WTC11 (cell line): ENCODE measurements around the gene LLGL1. TPM values are rescaled to one million over a fixed set of nuclear protein-coding genes. Genes with fewer than 3 reads are reported as not detected.

Experiments used
- AR ChIP-seq: fragments of 250-450 bp; sonication (Bioruptor Pico); IDR thresholded peaks from 2 replicates; pipeline ENCODE4 v1.9.0; 2021; ENCODE audit warnings: mild to moderate bottlenecking
- CBFB ChIP-seq: sonication (generic); formaldehyde crosslinking; IDR thresholded peaks from 2 replicates; pipeline ENCODE4 v1.8.1; 2022; ENCODE audit warnings: mild to moderate bottlenecking, low read depth, missing genetic modification reagents
- CREB1 ChIP-seq: sonication (generic); formaldehyde crosslinking; IDR thresholded peaks from 2 replicates; pipeline ENCODE4 v1.8.0; 2023; ENCODE audit warnings: mild to moderate bottlenecking, missing genetic modification reagents
- CREM ChIP-seq: sonication (generic); formaldehyde crosslinking; IDR thresholded peaks from 2 replicates; pipeline ENCODE4 v1.8.1; 2022; ENCODE audit warnings: mild to moderate bottlenecking, missing genetic modification reagents, moderate library complexity
- ELF4 ChIP-seq: sonication (generic); formaldehyde crosslinking; IDR thresholded peaks from 2 replicates; pipeline ENCODE4 v1.8.1; 2022; ENCODE audit warnings: low read depth, mild to moderate bottlenecking, moderate library complexity, missing genetic modification reagents
- ERG ChIP-seq: fragments of 250-450 bp; sonication (Bioruptor Pico); IDR thresholded peaks from 2 replicates; pipeline ENCODE4 v1.8.0; 2021; ENCODE audit warnings: mild to moderate bottlenecking
- ESRRA ChIP-seq: sonication (generic); formaldehyde crosslinking; IDR thresholded peaks from 2 replicates; pipeline ENCODE4 v1.8.1; 2022; ENCODE audit warnings: mild to moderate bottlenecking, missing genetic modification reagents, borderline replicate concordance
- ETV6 ChIP-seq: sonication (generic); formaldehyde crosslinking; IDR thresholded peaks from 2 replicates; pipeline ENCODE4 v1.8.1; 2022; ENCODE audit warnings: mild to moderate bottlenecking, missing genetic modification reagents
- FOXK1 ChIP-seq: sonication (generic); formaldehyde crosslinking; IDR thresholded peaks from 2 replicates; pipeline ENCODE4 v1.8.0; 2022; ENCODE audit warnings: mild to moderate bottlenecking, moderate library complexity, missing genetic modification reagents
- FOXP1 ChIP-seq: sonication (generic); formaldehyde crosslinking; IDR thresholded peaks from 2 replicates; pipeline ENCODE4 v1.8.0; 2022; ENCODE audit warnings: missing genetic modification reagents, mild to moderate bottlenecking, moderate library complexity, borderline replicate concordance
- GRHL2 ChIP-seq: fragments of 250-450 bp; sonication (Bioruptor Pico); IDR thresholded peaks from 2 replicates; pipeline ENCODE4 v1.8.0; 2022; ENCODE audit warnings: mild to moderate bottlenecking, moderate library complexity; ENCODE audit not compliant: insufficient replicate concordance, severe bottlenecking
- GTF2I ChIP-seq: fragments of 250-450 bp; sonication (Bioruptor Pico); conservative IDR thresholded peaks from 2 replicates; pipeline ENCODE4 v1.4.0; 2021; ENCODE audit warnings: mild to moderate bottlenecking
- IRF1 ChIP-seq: sonication (generic); formaldehyde crosslinking; IDR thresholded peaks from 2 replicates; pipeline ENCODE4 v1.8.0; 2023; ENCODE audit warnings: missing genetic modification reagents
- MXD4 ChIP-seq: fragments of 250-450 bp; sonication (Bioruptor Pico); IDR thresholded peaks from 2 replicates; pipeline ENCODE4 v1.8.0; 2021; ENCODE audit warnings: mild to moderate bottlenecking, moderate library complexity, borderline replicate concordance
- NFATC4 ChIP-seq: fragments of 250-450 bp; sonication (Bioruptor Pico); IDR thresholded peaks from 2 replicates; pipeline ENCODE4 v1.9.0; 2021; ENCODE audit warnings: mild to moderate bottlenecking
- NFE2L1 ChIP-seq: sonication (generic); formaldehyde crosslinking; IDR thresholded peaks from 2 replicates; pipeline ENCODE4 v1.8.1; 2023; ENCODE audit warnings: missing genetic modification reagents
- NR3C1 ChIP-seq: sonication (generic); formaldehyde crosslinking; conservative IDR thresholded peaks from 2 replicates; pipeline ENCODE4 v1.8.1; 2023; ENCODE audit warnings: low read depth, mild to moderate bottlenecking, missing genetic modification reagents
- RELA ChIP-seq: sonication (generic); formaldehyde crosslinking; IDR thresholded peaks from 2 replicates; pipeline ENCODE4 v1.8.1; 2022; ENCODE audit warnings: missing genetic modification reagents, mild to moderate bottlenecking, borderline replicate concordance
- SP1 ChIP-seq: sonication (generic); formaldehyde crosslinking; conservative IDR thresholded peaks from 2 replicates; pipeline ENCODE4 v1.8.1; 2022; ENCODE audit warnings: missing genetic modification reagents
- TEAD1 ChIP-seq: sonication (generic); formaldehyde crosslinking; IDR thresholded peaks from 2 replicates; pipeline ENCODE4 v1.8.0; 2022; ENCODE audit warnings: mild to moderate bottlenecking, missing genetic modification reagents
- TEAD4 ChIP-seq: sonication (generic); formaldehyde crosslinking; IDR thresholded peaks from 2 replicates; pipeline ENCODE4 v1.8.0; 2022; ENCODE audit warnings: mild to moderate bottlenecking, missing genetic modification reagents
- ZBTB43 ChIP-seq: sonication (generic); formaldehyde crosslinking; IDR thresholded peaks from 2 replicates; pipeline ENCODE4 v1.8.1; 2023; ENCODE audit warnings: mild to moderate bottlenecking, missing genetic modification reagents
- ZNF138 ChIP-seq: sonication (generic); formaldehyde crosslinking; conservative IDR thresholded peaks from 2 replicates; pipeline ENCODE4 v1.8.1; 2022; ENCODE audit warnings: mild to moderate bottlenecking, moderate library complexity, missing genetic modification reagents
- ZNF232 ChIP-seq: sonication (generic); formaldehyde crosslinking; IDR thresholded peaks from 2 replicates; pipeline ENCODE4 v1.8.0; 2022; ENCODE audit warnings: mild to moderate bottlenecking, missing genetic modification reagents
- ZNF416 ChIP-seq: fragments of 250-450 bp; sonication (Bioruptor Pico); IDR thresholded peaks from 2 replicates; pipeline ENCODE4 v1.9.0; 2021; ENCODE audit warnings: mild to moderate bottlenecking, inconsistent platforms
- total RNA-seq: library from RNA; stranded (reverse); gene quantifications from 3 replicates; pipeline ENCODE4 v1.2.3, GENCODE V29; 2021
- TF ChIP-seq, protein P1 (sequence below): sonication (generic); formaldehyde crosslinking; IDR thresholded peaks from 2 replicates; pipeline ENCODE4 v1.8.1; 2023; ENCODE audit warnings: mild to moderate bottlenecking, moderate library complexity, missing genetic modification reagents
- TF ChIP-seq, protein P2 (sequence below): sonication (generic); formaldehyde crosslinking; IDR thresholded peaks from 2 replicates; pipeline ENCODE4 v1.8.0; 2023; ENCODE audit warnings: missing genetic modification reagents, mild to moderate bottlenecking, borderline replicate concordance

Gene LLGL1
- total RNA-seq, 1 experiment from 2014 or later = 87.8 TPM

DNA sequence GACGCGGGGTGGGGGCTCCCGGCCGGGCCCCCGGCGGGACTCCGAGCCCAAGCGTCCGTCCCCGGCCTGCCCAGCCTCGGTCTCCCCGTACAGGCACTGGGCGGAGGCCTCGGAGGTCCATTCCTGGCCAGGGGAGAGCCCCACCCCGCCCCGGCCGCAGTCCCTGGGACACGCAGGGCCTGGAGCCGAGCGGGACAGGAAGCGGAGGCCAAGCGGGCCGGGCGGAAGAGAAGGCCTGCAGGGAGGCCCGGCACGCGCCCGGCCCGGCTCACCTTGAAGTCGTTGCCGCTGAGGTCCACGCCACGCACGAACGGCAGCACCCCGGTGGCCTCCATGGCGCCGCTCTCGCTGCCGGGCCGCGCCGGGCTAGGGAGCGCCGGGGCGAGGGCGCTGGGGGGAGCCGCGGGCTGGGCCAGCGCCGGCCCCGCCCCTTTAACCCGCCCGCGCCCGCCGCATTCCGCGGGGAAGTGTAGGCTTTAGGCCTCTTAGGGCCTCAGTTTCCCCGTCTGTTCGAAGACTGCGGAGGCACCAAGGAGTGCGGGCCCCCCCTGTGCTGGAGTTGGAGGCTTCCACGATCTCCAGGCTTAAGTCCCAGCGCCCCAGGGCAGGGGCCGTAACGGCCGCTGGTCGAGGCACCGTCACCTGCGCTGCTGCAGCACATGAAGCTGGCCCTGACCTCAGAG is 33.1 kb downstream of the LLGL1 start, which contains the start of gene FLII (continued):
- TF ChIP-seq, protein P1, sequence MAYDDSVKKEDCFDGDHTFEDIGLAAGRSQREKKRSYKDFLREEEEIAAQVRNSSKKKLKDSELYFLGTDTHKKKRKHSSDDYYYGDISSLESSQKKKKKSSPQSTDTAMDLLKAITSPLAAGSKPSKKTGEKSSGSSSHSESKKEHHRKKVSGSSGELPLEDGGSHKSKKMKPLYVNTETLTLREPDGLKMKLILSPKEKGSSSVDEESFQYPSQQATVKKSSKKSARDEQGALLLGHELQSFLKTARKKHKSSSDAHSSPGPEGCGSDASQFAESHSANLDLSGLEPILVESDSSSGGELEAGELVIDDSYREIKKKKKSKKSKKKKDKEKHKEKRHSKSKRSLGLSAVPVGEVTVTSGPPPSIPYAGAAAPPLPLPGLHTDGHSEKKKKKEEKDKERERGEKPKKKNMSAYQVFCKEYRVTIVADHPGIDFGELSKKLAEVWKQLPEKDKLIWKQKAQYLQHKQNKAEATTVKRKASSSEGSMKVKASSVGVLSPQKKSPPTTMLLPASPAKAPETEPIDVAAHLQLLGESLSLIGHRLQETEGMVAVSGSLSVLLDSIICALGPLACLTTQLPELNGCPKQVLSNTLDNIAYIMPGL = peak; percentile 75; the same call in 1 of the 2 replicates
- TF ChIP-seq NR3C1 (no peak), RELA (no peak), GRHL2 (CRISPR knock-in tag) (no peak), TEAD1 (no peak), AR (CRISPR knock-in tag) (no peak), ZNF138 (no peak), MXD4 (CRISPR knock-in tag) (no peak), CREB1 (CRISPR knock-in tag) (no peak), ZNF416 (CRISPR knock-in tag) (no peak), TEAD4 (CRISPR knock-in tag) (no peak), ZNF232 (no peak), NFATC4 (CRISPR knock-in tag) (no peak), CBFB (CRISPR knock-in tag) (no peak), NFE2L1 (CRISPR knock-in tag) (0 out of 2 replicates have a peak, but pooled peaks have one; percentile 52), SP1 (CRISPR knock-in tag) (peak; percentile 94), GTF2I (no peak), ZBTB43 (peak; percentile 69; the same call in 1 of the 2 replicates), ESRRA (CRISPR knock-in tag) (no peak), ETV6 (CRISPR knock-in tag) (no peak), ELF4 (CRISPR knock-in tag) (no peak), FOXK1 (CRISPR knock-in tag) (no peak; the same call in 1 of the 2 replicates), ERG (CRISPR knock-in tag) (no peak), FOXP1 (CRISPR knock-in tag) (peak; percentile 56; the same call in 1 of the 2 replicates), IRF1 (CRISPR knock-in tag) (no peak), CREM (CRISPR knock-in tag) (peak; percentile 49; the same call in 1 of the 2 replicates)
- TF ChIP-seq, protein P2, sequence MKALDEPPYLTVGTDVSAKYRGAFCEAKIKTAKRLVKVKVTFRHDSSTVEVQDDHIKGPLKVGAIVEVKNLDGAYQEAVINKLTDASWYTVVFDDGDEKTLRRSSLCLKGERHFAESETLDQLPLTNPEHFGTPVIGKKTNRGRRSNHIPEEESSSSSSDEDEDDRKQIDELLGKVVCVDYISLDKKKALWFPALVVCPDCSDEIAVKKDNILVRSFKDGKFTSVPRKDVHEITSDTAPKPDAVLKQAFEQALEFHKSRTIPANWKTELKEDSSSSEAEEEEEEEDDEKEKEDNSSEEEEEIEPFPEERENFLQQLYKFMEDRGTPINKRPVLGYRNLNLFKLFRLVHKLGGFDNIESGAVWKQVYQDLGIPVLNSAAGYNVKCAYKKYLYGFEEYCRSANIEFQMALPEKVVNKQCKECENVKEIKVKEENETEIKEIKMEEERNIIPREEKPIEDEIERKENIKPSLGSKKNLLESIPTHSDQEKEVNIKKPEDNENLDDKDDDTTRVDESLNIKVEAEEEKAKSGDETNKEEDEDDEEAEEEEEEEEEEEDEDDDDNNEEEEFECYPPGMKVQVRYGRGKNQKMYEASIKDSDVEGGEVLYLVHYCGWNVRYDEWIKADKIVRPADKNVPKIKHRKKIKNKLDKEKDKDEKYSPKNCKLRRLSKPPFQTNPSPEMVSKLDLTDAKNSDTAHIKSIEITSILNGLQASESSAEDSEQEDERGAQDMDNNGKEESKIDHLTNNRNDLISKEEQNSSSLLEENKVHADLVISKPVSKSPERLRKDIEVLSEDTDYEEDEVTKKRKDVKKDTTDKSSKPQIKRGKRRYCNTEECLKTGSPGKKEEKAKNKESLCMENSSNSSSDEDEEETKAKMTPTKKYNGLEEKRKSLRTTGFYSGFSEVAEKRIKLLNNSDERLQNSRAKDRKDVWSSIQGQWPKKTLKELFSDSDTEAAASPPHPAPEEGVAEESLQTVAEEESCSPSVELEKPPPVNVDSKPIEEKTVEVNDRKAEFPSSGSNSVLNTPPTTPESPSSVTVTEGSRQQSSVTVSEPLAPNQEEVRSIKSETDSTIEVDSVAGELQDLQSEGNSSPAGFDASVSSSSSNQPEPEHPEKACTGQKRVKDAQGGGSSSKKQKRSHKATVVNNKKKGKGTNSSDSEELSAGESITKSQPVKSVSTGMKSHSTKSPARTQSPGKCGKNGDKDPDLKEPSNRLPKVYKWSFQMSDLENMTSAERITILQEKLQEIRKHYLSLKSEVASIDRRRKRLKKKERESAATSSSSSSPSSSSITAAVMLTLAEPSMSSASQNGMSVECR (CRISPR knock-in tag) = no peak
